H9 (cell line): ENCODE measurements around the gene MAP1LC3B. TPM values are rescaled to one million over a fixed set of nuclear protein-coding genes. Genes with fewer than 3 reads are reported as not detected.
"Not testable (repeated sequence)": the region's sequence is repeated elsewhere in the genome, so short reads cannot be mapped to it uniquely, and the experiment has no call there.

Source experiments
- DNase-seq: peaks from one replicate; pipeline ENCODE4 v3.0.0-alpha.2; 2017
- H2AFZ ChIP-seq: one replicate; pipeline ENCODE4 v1.6.1; 2013; ENCODE audit warnings: mild to moderate bottlenecking, low read length, control low read depth, moderate library complexity
- H2AK5ac ChIP-seq: 2 replicates; pipeline ENCODE4 v1.6.1; 2013; ENCODE audit warnings: low read length, control low read depth, mixed read lengths; ENCODE audit not compliant: insufficient read length
- H2BK120ac ChIP-seq: one replicate; pipeline ENCODE4 v1.6.1; 2013; ENCODE audit warnings: low read depth, mild to moderate bottlenecking, low read length, control low read depth, inconsistent platforms; ENCODE audit not compliant: poor library complexity, severe bottlenecking
- H2BK12ac ChIP-seq: 2 replicates; pipeline ENCODE4 v1.6.1; 2013; ENCODE audit warnings: low read length, control low read depth, mixed read lengths, low read depth; ENCODE audit not compliant: insufficient read length
- H2BK15ac ChIP-seq: 2 replicates; pipeline ENCODE4 v1.6.1; 2013; ENCODE audit warnings: low read depth, low read length, control low read depth
- H2BK20ac ChIP-seq: one replicate; pipeline ENCODE4 v1.6.1; 2013; ENCODE audit warnings: low read depth, mild to moderate bottlenecking, low read length, control low read depth, inconsistent platforms; ENCODE audit not compliant: poor library complexity, severe bottlenecking
- H2BK5ac ChIP-seq: 2 replicates; pipeline ENCODE4 v1.6.1; 2013; ENCODE audit warnings: low read length, control low read depth, mixed read lengths; ENCODE audit not compliant: insufficient read length
- H3K14ac ChIP-seq: 2 replicates; pipeline ENCODE4 v1.6.1; 2013; ENCODE audit warnings: low read length, control low read depth; ENCODE audit not compliant: insufficient read depth
- H3K18ac ChIP-seq: 2 replicates; pipeline ENCODE4 v1.6.1; 2013; ENCODE audit warnings: low read depth, mild to moderate bottlenecking, mixed read lengths, low read length, control low read depth; ENCODE audit not compliant: insufficient read length
- H3K23ac ChIP-seq: 2 replicates; pipeline ENCODE4 v1.6.1; 2013; ENCODE audit warnings: low read length, control low read depth, mixed read lengths, low read depth; ENCODE audit not compliant: insufficient read length
- H3K23me2 ChIP-seq: 2 replicates; pipeline ENCODE4 v1.6.1; 2013; ENCODE audit warnings: low read depth, mild to moderate bottlenecking, mixed read lengths, low read length, control low read depth; ENCODE audit not compliant: insufficient read length, poor library complexity, severe bottlenecking
- H3K27ac ChIP-seq: 2 replicates; pipeline ENCODE4 v1.5.1; 2013; ENCODE audit warnings: low read length, control low read depth, mixed read lengths, low read depth; ENCODE audit not compliant: insufficient read length
- H3K27me3 ChIP-seq: 2 replicates; pipeline ENCODE4 v1.6.1; 2013; ENCODE audit warnings: low read length, control low read depth, inconsistent platforms; ENCODE audit not compliant: insufficient read depth
- H3K4ac ChIP-seq: 2 replicates; pipeline ENCODE4 v1.6.1; 2013; ENCODE audit warnings: low read depth, mild to moderate bottlenecking, control low read depth, inconsistent platforms, low read length, moderate library complexity
- H3K4me1 ChIP-seq: 2 replicates; pipeline ENCODE4 v1.6.1; 2013; ENCODE audit warnings: low read length, control low read depth, inconsistent platforms; ENCODE audit not compliant: insufficient read depth
- H3K4me2 ChIP-seq: 2 replicates; pipeline ENCODE4 v1.6.1; 2013; ENCODE audit warnings: low read length, control low read depth, mixed read lengths; ENCODE audit not compliant: insufficient read length, insufficient read depth
- H3K56ac ChIP-seq: 2 replicates; pipeline ENCODE4 v1.6.1; 2013; ENCODE audit warnings: low read depth, mild to moderate bottlenecking, mixed read lengths, low read length, control low read depth; ENCODE audit not compliant: insufficient read length
- H3K79me1 ChIP-seq: 2 replicates; pipeline ENCODE4 v1.6.1; 2013; ENCODE audit warnings: low read depth, mild to moderate bottlenecking, moderate library complexity, low read length, control low read depth, inconsistent platforms; ENCODE audit not compliant: insufficient read depth, poor library complexity, severe bottlenecking
- H3K79me2 ChIP-seq: 2 replicates; pipeline ENCODE4 v1.6.1; 2013; ENCODE audit warnings: low read length, control low read depth, inconsistent platforms; ENCODE audit not compliant: insufficient read depth
- H3K9ac ChIP-seq: 2 replicates; pipeline ENCODE4 v1.6.1; 2013; ENCODE audit warnings: low read length, control low read depth, mixed read lengths; ENCODE audit not compliant: insufficient read length; ENCODE audit errors: extremely low read depth
- H3K9me3 ChIP-seq: one replicate; pipeline ENCODE4 v1.6.1; 2013; ENCODE audit warnings: low read depth, low read length, inconsistent platforms; ENCODE audit not compliant: control insufficient read depth
- H3T11ph ChIP-seq: one replicate; pipeline ENCODE4 v1.6.1; 2013; ENCODE audit warnings: mild to moderate bottlenecking, low read length, control low read depth, inconsistent platforms
- H4K20me1 ChIP-seq: one replicate; pipeline ENCODE4 v1.6.1; 2013; ENCODE audit not compliant: control insufficient read depth, insufficient read length, insufficient read depth
- H4K5ac ChIP-seq: 2 replicates; pipeline ENCODE4 v1.6.1; 2013; ENCODE audit warnings: low read depth, mild to moderate bottlenecking, mixed read lengths, low read length, control low read depth; ENCODE audit not compliant: insufficient read length
- H4K8ac ChIP-seq: replicated peaks from 2 replicates; pipeline ENCODE4 v1.6.1; 2013; ENCODE audit warnings: low read length, control low read depth, mixed read lengths, low read depth; ENCODE audit not compliant: insufficient read length
- H4K91ac ChIP-seq: 2 replicates; pipeline ENCODE4 v1.6.1; 2013; ENCODE audit warnings: low read depth, mild to moderate bottlenecking, moderate library complexity, mixed read lengths, low read length, control low read depth; ENCODE audit not compliant: insufficient read length
- H3K27ac Mint-ChIP-seq, 3 experiments: 2 replicates in 2 of 3; 3 replicates in 1 of 3; pipeline ENCODE4 v1.8.0; 2020 to 2021; ENCODE audit warnings: mixed read lengths in 3 of 3, mild to moderate bottlenecking in 1 of 3, moderate library complexity in 1 of 3
- H3K27me3 Mint-ChIP-seq: 2 replicates; pipeline ENCODE4 v1.8.0; 2021; ENCODE audit warnings: low read depth, mild to moderate bottlenecking, moderate library complexity, mixed read lengths
- H3K36me3 Mint-ChIP-seq, 3 experiments: 2 replicates in 2 of 3; 3 replicates in 1 of 3; pipeline ENCODE4 v1.8.0; 2020 to 2021; ENCODE audit warnings: low read depth in 3 of 3, mixed read lengths in 3 of 3; ENCODE audit not compliant: insufficient read depth in 1 of 3
- H3K4me1 Mint-ChIP-seq, 2 experiments: 2 replicates each; pipeline ENCODE4 v1.8.0; 2020; ENCODE audit warnings: mixed read lengths in 2 of 2
- H3K4me3 Mint-ChIP-seq, 2 experiments: 2 replicates in 1 of 2; 3 replicates in 1 of 2; pipeline ENCODE4 v1.8.0; 2020 to 2021; ENCODE audit warnings: mild to moderate bottlenecking in 2 of 2, mixed read lengths in 2 of 2, moderate library complexity in 1 of 2
- H3K9me3 Mint-ChIP-seq, 2 experiments: 2 replicates in 1 of 2; 3 replicates in 1 of 2; pipeline ENCODE4 v1.8.0; 2020; ENCODE audit warnings: mild to moderate bottlenecking in 2 of 2, mixed read lengths in 2 of 2, moderate library complexity in 1 of 2
- WGBS: extraction: QIAGEN DNeasy Blood & Tissue Kit; methylation state at CpG from one replicate; pipeline ENCODE4 v1.1.7; 2013; ENCODE audit warnings: missing lambda C conversion rate, low lambda C conversion rate, mixed read lengths; ENCODE audit not compliant: insufficient read length; ENCODE audit errors: extremely low coverage; 5-methylcytosine and 5-hydroxymethylcytosine counted together
- total RNA-seq: library from RNA; stranded (reverse); gene quantifications from 2 replicates; pipeline ENCODE4 v1.2.1, GENCODE V29; 2021
- TF ChIP-seq, protein P1 (sequence below): fragments of 200-600 bp; sonication (generic); conservative IDR thresholded peaks from 3 replicates; pipeline ENCODE4 v1.8.0; 2021; ENCODE audit warnings: antibody characterized with exemption, mild to moderate bottlenecking

The MAP1LC3B gene
- total RNA-seq, 1 experiment from 2014 or later: 47.1 TPM

DNA sequence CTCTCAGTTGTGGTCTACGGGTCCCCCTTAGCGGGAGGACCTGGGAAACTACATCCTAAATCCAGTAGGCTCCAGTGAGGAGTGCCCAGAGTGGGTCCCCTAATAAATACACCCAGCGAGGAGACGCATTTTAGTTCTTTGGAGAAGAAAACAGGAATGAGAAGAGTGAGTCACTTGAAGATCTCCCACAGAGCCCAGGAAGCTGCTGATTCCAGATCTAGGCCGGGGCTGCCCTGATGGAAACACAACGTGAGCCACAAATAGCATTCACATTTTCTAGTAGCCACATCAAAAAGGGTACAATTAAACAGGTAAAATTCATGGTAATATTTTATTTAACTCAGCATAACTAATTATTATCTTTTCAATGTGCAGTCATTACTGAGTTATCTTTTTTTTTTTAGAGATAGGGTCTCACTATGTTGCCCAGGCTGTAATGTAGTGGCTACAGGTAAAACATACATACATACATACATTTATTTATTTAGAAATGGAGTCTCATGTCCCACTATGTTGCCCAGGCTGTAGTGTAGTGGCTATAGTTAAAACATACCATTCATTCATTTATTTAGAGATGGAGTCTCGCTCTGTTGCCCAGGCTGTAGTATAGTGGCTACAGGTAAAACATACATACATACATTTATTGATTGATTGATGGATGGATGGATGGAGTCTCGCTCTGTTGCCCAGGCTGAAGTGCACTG, 30.1 kb upstream of the MAP1LC3B start:
- H3K79me2 ChIP-seq: no peaks in the 10 kb centered on the region
- no peaks in the 10 kb centered on the region for H3K9me3 ChIP-seq
- no peak overlapping the region for H2AFZ ChIP-seq
- no peaks in the 10 kb centered on the region for H3K9me3 Mint-ChIP-seq
- TF ChIP-seq, protein P1, sequence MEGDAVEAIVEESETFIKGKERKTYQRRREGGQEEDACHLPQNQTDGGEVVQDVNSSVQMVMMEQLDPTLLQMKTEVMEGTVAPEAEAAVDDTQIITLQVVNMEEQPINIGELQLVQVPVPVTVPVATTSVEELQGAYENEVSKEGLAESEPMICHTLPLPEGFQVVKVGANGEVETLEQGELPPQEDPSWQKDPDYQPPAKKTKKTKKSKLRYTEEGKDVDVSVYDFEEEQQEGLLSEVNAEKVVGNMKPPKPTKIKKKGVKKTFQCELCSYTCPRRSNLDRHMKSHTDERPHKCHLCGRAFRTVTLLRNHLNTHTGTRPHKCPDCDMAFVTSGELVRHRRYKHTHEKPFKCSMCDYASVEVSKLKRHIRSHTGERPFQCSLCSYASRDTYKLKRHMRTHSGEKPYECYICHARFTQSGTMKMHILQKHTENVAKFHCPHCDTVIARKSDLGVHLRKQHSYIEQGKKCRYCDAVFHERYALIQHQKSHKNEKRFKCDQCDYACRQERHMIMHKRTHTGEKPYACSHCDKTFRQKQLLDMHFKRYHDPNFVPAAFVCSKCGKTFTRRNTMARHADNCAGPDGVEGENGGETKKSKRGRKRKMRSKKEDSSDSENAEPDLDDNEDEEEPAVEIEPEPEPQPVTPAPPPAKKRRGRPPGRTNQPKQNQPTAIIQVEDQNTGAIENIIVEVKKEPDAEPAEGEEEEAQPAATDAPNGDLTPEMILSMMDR: no peak
- peaks cover 0 to 5% of the 10 kb centered on the region in 2 experiments; a peak in 1 of 4 replicates for H3K4me1 Mint-ChIP-seq
- no peak overlapping the region for H3K4me3 Mint-ChIP-seq
- H3K27ac Mint-ChIP-seq: no peak overlapping the region
- H3K4me2 ChIP-seq: no peak overlapping the region
- H3K14ac ChIP-seq: no peak overlapping the region
- H3K56ac ChIP-seq: no peak overlapping the region
- no peak overlapping the region for H3K4ac ChIP-seq
- DNase-seq: no peak
- H2BK120ac ChIP-seq: no peak overlapping the region
- H4K20me1 ChIP-seq: no peaks in the 10 kb centered on the region
- H3K18ac ChIP-seq: no peak overlapping the region
- H3K27me3 ChIP-seq: no peaks in the 10 kb centered on the region
- no peak overlapping the region for H3K23ac ChIP-seq
- no peak overlapping the region for H4K5ac ChIP-seq
- H3K27me3 Mint-ChIP-seq: no peaks in the 10 kb centered on the region
- no peak overlapping the region for H3K27ac ChIP-seq
- H2BK12ac ChIP-seq: no peak overlapping the region
- no peak overlapping the region for H3T11ph ChIP-seq
- no peak overlapping the region for H2BK15ac ChIP-seq
- WGBS: no CpG with 5 or more reads among the region's 8 CpGs
- H3K9ac ChIP-seq: no peak overlapping the region
- no peak overlapping the region for H2AK5ac ChIP-seq
- no peaks in the 10 kb centered on the region for H3K4me1 ChIP-seq
- no peak overlapping the region for H2BK5ac ChIP-seq
- H3K79me1 ChIP-seq: peaks cover 2% of the 10 kb centered on the region
- no peak overlapping the region for H2BK20ac ChIP-seq
- no peaks in the 10 kb centered on the region for H3K23me2 ChIP-seq
- no peak overlapping the region for H4K91ac ChIP-seq
- peaks cover 4 to 44% (median 26%) of the 10 kb centered on the region in 3 experiments; a peak in 6 of 7 replicates for H3K36me3 Mint-ChIP-seq
- no peak overlapping the region for H4K8ac ChIP-seq

DNA sequence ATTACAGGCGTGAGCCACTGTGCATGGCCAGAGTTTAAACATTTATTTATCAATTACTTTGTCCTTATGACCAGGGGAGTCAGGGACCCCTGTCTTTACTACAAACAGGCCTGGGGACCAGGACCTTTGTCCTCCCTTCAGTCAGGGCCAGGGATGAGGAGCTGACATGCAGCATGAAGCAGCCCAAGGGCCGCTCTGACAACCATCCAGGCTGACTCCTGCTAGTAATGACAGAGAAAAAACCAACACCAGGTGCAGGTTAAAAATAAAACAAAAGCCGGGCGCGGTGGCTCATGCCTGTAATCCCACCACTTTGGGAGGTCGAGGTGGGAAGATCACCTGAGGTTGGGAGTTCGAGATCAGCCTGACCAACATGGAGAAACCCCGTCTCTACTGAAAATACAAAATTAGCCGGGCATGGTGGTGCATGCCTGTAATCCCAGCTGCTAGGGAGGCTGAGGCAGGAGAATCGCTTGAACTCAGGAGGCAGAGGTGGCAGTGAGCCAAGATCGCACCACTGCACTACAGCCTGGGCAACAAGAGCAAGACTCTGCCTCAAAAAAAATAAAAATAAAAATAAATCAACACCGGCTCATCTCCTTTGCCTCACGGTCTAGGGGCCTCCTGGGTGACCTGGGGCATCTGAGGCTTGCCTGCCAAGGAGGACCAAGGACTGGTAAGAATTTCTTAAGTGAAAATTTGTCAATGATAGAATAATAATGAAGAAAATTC, 29.1 kb upstream of the MAP1LC3B start:
- not testable (repeated sequence) for H3K56ac ChIP-seq, H3K4me2 ChIP-seq, H2BK120ac ChIP-seq, H3K23ac ChIP-seq, DNase-seq, H4K20me1 ChIP-seq, H2BK5ac ChIP-seq, H2BK15ac ChIP-seq, H2AFZ ChIP-seq, H3T11ph ChIP-seq, H3K9me3 ChIP-seq, H3K4me3 Mint-ChIP-seq, H3K27ac ChIP-seq, H2BK20ac ChIP-seq, H2AK5ac ChIP-seq, H3K9me3 Mint-ChIP-seq, H4K5ac ChIP-seq, H4K8ac ChIP-seq, H3K14ac ChIP-seq, H3K4me1 ChIP-seq, H3K79me1 ChIP-seq, H3K79me2 ChIP-seq, H3K4me1 Mint-ChIP-seq, H3K18ac ChIP-seq, H3K27me3 Mint-ChIP-seq, H3K23me2 ChIP-seq, H3K4ac ChIP-seq, H4K91ac ChIP-seq, H2BK12ac ChIP-seq, H3K27me3 ChIP-seq, H3K9ac ChIP-seq
- WGBS: no CpG with 5 or more reads among the region's 13 CpGs
- Mint-ChIP-seq H3K36me3 (peaks cover 4 to 43% (median 23%) of the 10 kb centered on the region in 3 experiments; a peak in 6 of 7 replicates), H3K27ac (peak overlapping the region in 2 of 3 experiments; percentile 5 to 72; a peak in 1 of 7 replicates)
